Smooth muscle cell (in vitro differentiated cells): Measurements from ENCODE around the gene SLC12A7. TPM values are rescaled to one million over a fixed set of nuclear protein-coding genes. Genes with fewer than 3 reads are reported as not detected.
A peak's percentile ranks its signal among the peaks of the same experiment; 100 is the strongest.

Experiments
- DNase-seq: peaks from one replicate; lab custom pipeline; 2025; ENCODE audit not compliant: unreplicated experiment; lab: John Stamatoyannopoulos, UW
- H2AFZ ChIP-seq: fragments of 200-600 bp; sonication (generic); 2 replicates; pipeline ENCODE4 v1.6.0; 2016; ENCODE audit warnings: antibody characterized with exemption, low read depth, mild to moderate bottlenecking
- H3F3A ChIP-seq: fragments of 200-600 bp; sonication (generic); 2 replicates; pipeline ENCODE4 v1.6.0; 2017; ENCODE audit warnings: antibody characterized with exemption, low read depth
- H3K27ac ChIP-seq: fragments of 200-600 bp; sonication (generic); 2 replicates; pipeline ENCODE4 v1.5.1; 2016; ENCODE audit warnings: low read depth, mild to moderate bottlenecking
- H3K27me3 ChIP-seq: fragments of 200-600 bp; sonication (generic); 2 replicates; pipeline ENCODE4 v1.6.1; 2016; ENCODE audit warnings: low read depth, mild to moderate bottlenecking
- H3K36me3 ChIP-seq: fragments of 200-600 bp; sonication (generic); 2 replicates; pipeline ENCODE4 v1.5.1; 2016; ENCODE audit warnings: low read depth
- H3K4me1 ChIP-seq: fragments of 200-600 bp; sonication (generic); 2 replicates; pipeline ENCODE4 v1.5.1; 2016; ENCODE audit warnings: low read depth
- H3K4me2 ChIP-seq: fragments of 200-600 bp; sonication (generic); 2 replicates; pipeline ENCODE4 v1.6.0; 2016; ENCODE audit warnings: mild to moderate bottlenecking
- H3K4me3 ChIP-seq: fragments of 200-600 bp; sonication (generic); 2 replicates; pipeline ENCODE4 v1.5.1; 2016; ENCODE audit warnings: mild to moderate bottlenecking
- H3K79me2 ChIP-seq: fragments of 200-600 bp; sonication (generic); 2 replicates; pipeline ENCODE4 v1.6.0; 2016; ENCODE audit warnings: low read depth, mild to moderate bottlenecking
- H3K9ac ChIP-seq: fragments of 200-600 bp; sonication (generic); 2 replicates; pipeline ENCODE4 v1.6.0; 2016; ENCODE audit warnings: low read depth
- H3K9me3 ChIP-seq: fragments of 200-600 bp; sonication (generic); replicated peaks from 2 replicates; pipeline ENCODE4 v1.5.1; 2016; ENCODE audit warnings: low read depth
- H4K20me1 ChIP-seq: fragments of 200-600 bp; sonication (generic); 2 replicates; pipeline ENCODE4 v1.6.0; 2016; ENCODE audit warnings: low read depth
- WGBS: methylation state at CpG from one replicate; pipeline ENCODE4 v1.1.7; 2016; ENCODE audit warnings: low lambda C conversion rate; 5-methylcytosine and 5-hydroxymethylcytosine counted together
- polyA plus RNA-seq: library from polyadenylated mRNA; unstranded; fragments of >200 nt; fragmentation: Nextera tagmentation; extraction: Ambion mirVana; gene quantifications from 2 replicates; pipeline ENCODE4 v1.2.1, GENCODE V29; 2016
- total RNA-seq: library from RNA; depleted of rRNA; stranded (reverse); fragments of >200 nt; gene quantifications from 2 replicates; pipeline ENCODE4 v1.2.3, GENCODE V29; 2014
- TF ChIP-seq, protein P1 (sequence below): fragments of 200-600 bp; sonication (generic); IDR thresholded peaks from 2 replicates; pipeline ENCODE4 v1.5.1; 2017; ENCODE audit warnings: borderline replicate concordance, mild to moderate bottlenecking, antibody characterized with exemption; ENCODE audit not compliant: insufficient read depth, poor library complexity, severe bottlenecking

Gene SLC12A7
- total and polyA plus RNA-seq, 2 experiments from 2014 or later = 6.1 to 15.2 TPM

DNA sequence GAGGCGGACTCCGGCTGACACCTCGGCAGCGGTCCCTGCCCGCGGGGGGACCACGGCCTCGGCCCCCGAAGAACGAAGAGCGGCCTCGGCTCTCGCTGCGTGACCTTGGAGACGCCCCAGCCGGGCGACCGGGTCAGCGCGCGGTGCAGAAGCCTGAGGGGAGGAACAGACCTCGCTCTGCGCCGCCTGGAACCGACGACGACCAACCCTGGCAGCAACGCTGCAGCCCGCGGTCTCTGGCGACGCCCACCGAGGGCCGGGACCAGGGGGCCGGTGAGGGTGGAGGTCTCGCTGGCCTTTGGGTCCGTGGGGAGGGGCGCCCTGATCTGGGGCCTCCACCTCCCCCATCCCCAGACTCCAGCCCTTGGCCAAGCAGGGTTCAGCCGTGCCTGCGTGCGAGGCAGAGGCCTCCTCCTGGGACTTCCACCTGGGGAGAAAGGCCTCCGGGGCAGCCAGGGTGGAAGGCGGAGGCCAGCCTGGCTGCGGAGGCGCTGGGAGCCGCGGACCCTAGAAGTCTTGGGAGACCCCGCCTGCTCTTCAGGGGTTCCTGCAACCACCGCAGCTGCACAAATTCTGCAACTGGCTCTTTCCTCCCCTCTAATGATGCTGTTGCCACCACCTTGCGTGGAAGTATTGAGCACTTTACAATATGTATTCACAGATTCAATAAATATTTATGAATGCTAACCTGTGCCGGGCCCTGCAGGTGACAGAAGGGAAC is 44.3 kb upstream of the SLC12A7 start:
- Histone ChIP-seq H3F3A (no peaks in the 10 kb centered on the region), H3K9me3 (no peaks in the 10 kb centered on the region), H3K4me3 (peak overlapping the region; percentile 16), H3K27me3 (peaks cover 53% of the 10 kb centered on the region), H3K4me2 (peak overlapping the region; percentile 76), H3K79me2 (no peaks in the 10 kb centered on the region), H3K36me3 (no peaks in the 10 kb centered on the region), H3K27ac (no peak overlapping the region), H3K4me1 (no peaks in the 10 kb centered on the region), H2AFZ (no peak overlapping the region), H4K20me1 (no peaks in the 10 kb centered on the region), H3K9ac (no peak overlapping the region)
- 22% methylated on average over 42 of the region's 51 CpGs for WGBS
- TF ChIP-seq, protein P1, sequence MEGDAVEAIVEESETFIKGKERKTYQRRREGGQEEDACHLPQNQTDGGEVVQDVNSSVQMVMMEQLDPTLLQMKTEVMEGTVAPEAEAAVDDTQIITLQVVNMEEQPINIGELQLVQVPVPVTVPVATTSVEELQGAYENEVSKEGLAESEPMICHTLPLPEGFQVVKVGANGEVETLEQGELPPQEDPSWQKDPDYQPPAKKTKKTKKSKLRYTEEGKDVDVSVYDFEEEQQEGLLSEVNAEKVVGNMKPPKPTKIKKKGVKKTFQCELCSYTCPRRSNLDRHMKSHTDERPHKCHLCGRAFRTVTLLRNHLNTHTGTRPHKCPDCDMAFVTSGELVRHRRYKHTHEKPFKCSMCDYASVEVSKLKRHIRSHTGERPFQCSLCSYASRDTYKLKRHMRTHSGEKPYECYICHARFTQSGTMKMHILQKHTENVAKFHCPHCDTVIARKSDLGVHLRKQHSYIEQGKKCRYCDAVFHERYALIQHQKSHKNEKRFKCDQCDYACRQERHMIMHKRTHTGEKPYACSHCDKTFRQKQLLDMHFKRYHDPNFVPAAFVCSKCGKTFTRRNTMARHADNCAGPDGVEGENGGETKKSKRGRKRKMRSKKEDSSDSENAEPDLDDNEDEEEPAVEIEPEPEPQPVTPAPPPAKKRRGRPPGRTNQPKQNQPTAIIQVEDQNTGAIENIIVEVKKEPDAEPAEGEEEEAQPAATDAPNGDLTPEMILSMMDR = no peak
- DNase-seq = no peak

DNA sequence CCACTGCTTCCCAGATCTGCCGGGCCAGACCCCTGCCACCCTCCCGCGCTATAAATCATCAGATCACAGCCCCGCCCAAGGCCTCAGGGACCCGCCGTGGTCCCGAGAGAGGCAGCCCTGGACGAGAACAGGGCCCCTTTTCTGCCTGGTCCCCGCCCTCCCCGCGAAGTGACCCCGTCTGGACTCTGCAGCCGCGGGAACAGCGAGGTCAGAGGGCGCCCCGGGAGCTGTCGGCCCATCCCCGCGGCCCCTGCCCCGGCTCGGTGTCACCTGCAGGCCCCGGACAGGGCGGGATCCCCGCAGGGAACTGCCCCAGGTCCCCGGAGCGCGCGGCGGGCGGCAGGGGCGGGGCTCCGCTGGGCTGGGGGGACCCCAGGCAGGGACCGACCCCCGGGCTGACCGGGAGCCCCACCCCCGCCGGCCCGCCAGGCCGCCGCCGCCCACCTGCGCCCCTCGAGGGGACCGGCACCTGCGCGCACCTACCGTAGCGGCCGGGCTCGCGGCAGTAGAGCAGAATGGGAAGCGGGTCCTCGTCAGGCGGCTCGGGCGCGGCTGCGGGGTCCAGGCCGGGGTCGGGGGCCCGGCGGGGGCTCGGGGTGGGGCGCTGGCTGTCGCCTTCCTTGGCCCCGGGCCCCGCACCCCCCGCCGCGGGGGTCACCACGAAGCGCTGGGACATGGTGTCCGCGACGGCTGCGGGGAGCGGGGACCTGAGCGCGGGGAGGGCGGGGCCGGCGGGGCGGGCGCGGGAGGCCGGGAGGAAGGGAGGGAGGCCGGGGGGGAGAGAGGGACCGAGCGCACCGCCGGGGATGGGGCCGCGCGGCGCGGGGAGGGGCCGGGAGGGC is 43.5 kb upstream of the SLC12A7 start:
- 15% methylated on average over 11 of the region's 98 CpGs for WGBS

DNA sequence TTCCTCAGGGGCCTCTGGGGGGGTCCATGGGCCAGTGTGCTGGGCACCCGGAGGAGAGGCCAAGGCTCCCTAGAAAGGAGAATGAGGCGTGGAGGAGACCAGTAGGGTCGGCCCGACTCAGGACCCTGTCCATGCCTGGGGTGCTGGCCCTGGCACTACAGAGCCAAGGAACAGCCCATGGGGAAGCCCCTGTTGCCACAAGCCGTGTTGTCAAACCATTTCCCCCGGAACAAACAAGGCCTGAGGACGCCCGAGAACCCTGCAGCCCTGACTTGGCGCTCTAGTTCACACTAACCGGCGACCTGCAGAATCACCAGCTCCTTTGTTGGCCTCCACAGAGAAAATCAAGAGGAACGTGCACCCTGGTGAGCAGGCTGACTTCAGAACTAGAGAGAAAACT is 41.6 kb upstream of the SLC12A7 start:
- Histone ChIP-seq H3K79me2 (no peaks in the 10 kb centered on the region), H2AFZ (no peak overlapping the region), H4K20me1 (no peaks in the 10 kb centered on the region), H3K9ac (no peak overlapping the region), H3K27me3 (peaks cover 45% of the 10 kb centered on the region), H3K4me2 (no peak overlapping the region), H3K4me3 (no peak overlapping the region), H3F3A (no peaks in the 10 kb centered on the region), H3K4me1 (no peaks in the 10 kb centered on the region), H3K27ac (no peak overlapping the region), H3K36me3 (no peaks in the 10 kb centered on the region), H3K9me3 (no peaks in the 10 kb centered on the region)
- no peak for DNase-seq
- TF ChIP-seq, protein P1 = no peak
- 91% methylated on average over 12 of the region's 12 CpGs for WGBS

More for the DNA sequence above, 43.5 kb upstream of the SLC12A7 start:
- Histone ChIP-seq H3K9ac (no peak overlapping the region), H3F3A (no peaks in the 10 kb centered on the region), H3K4me2 (peak overlapping the region; percentile 76), H3K79me2 (no peaks in the 10 kb centered on the region), H3K4me3 (peak overlapping the region; percentile 16), H3K9me3 (no peaks in the 10 kb centered on the region), H3K4me1 (no peaks in the 10 kb centered on the region), H4K20me1 (no peaks in the 10 kb centered on the region), H3K27me3 (peaks cover 53% of the 10 kb centered on the region), H3K27ac (no peak overlapping the region), H3K36me3 (no peaks in the 10 kb centered on the region), H2AFZ (no peak overlapping the region)
- no peak for DNase-seq
- TF ChIP-seq, protein P1 = no peak
